Omental fat pad (tissue), 4 donors: ENCODE data around the gene COL3A1. TPM values are rescaled to one million over a fixed set of nuclear protein-coding genes. Genes with fewer than 3 reads are reported as not detected.

Source experiments
- ATAC-seq: fragments of 150-250 bp; one replicate; pipeline ENCODE4 v1.9.1; 2016; ENCODE audit warnings: mild to moderate bottlenecking, moderate library complexity; ENCODE audit not compliant: low FRiP score
- DNase-seq: peaks from one replicate; pipeline ENCODE4 v3.0.0-alpha.2; 2019; ENCODE audit warnings: low spot score
- total RNA-seq, 4 donors: library from RNA; depleted of rRNA; stranded (reverse); fragments of >200 nt; gene quantifications; one replicate each; pipeline ENCODE4 v1.1.0, GENCODE V29; 2016
- TF ChIP-seq, protein P1 (sequence below), 3 donors: fragments of 450-650 bp; IDR thresholded peaks; one replicate each; pipeline ENCODE4 v1.5.1; 2016 to 2017; ENCODE audit warnings: antibody characterized with exemption in 3 of 3, mild to moderate bottlenecking in 3 of 3, moderate library complexity in 2 of 3

COL3A1 gene
- total RNA-seq, 4 donors from 2014 or later = 120 to 340 (median 237) TPM

DNA sequence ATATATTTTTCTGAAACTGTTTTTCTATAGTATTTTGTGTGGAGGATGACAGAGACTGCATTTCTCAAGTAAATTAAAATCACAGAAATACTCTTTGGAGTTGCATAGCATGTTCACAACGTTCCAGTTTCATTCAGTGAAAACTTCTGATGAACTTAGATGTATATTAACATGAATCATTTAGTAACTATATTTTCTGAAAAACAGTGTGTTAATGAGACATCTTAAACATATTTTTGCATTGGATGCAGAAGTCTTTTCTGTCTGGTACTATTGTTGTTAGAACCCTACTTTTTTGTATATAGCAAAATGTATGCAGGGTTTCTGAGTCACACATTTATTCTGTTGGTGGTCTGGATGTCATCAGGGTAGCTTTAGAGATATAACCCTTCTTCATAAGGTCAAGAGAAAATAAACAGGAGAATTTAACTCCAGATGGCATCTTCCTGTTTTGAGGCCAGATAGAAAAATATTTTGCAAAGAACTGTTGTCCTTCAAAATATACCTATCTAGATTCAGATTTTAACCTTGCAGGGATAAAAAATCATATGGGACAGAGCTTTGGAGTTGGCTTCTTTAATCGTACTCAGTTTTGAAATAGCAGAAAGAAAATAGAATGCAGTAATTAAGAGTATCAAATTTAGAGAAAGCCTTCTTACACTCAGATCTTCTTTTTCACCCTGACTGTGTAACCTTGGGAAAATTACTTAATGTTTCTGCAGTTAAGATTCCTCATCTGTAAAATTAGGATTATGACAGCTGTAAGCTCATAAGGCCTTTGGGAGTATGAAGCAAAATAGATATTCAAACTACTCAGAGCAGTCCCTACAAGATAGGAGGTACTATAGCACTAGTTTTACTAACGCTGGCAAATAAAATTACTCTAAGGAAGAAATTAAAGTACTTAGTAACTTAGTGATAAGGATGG is 5.3 kb downstream of the COL3A1 start:
- ATAC-seq = no peak
- DNase-seq = no peak
- TF ChIP-seq, protein P1, sequence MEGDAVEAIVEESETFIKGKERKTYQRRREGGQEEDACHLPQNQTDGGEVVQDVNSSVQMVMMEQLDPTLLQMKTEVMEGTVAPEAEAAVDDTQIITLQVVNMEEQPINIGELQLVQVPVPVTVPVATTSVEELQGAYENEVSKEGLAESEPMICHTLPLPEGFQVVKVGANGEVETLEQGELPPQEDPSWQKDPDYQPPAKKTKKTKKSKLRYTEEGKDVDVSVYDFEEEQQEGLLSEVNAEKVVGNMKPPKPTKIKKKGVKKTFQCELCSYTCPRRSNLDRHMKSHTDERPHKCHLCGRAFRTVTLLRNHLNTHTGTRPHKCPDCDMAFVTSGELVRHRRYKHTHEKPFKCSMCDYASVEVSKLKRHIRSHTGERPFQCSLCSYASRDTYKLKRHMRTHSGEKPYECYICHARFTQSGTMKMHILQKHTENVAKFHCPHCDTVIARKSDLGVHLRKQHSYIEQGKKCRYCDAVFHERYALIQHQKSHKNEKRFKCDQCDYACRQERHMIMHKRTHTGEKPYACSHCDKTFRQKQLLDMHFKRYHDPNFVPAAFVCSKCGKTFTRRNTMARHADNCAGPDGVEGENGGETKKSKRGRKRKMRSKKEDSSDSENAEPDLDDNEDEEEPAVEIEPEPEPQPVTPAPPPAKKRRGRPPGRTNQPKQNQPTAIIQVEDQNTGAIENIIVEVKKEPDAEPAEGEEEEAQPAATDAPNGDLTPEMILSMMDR (IDR thresholded peaks at IDR 0.05) = no peak

DNA sequence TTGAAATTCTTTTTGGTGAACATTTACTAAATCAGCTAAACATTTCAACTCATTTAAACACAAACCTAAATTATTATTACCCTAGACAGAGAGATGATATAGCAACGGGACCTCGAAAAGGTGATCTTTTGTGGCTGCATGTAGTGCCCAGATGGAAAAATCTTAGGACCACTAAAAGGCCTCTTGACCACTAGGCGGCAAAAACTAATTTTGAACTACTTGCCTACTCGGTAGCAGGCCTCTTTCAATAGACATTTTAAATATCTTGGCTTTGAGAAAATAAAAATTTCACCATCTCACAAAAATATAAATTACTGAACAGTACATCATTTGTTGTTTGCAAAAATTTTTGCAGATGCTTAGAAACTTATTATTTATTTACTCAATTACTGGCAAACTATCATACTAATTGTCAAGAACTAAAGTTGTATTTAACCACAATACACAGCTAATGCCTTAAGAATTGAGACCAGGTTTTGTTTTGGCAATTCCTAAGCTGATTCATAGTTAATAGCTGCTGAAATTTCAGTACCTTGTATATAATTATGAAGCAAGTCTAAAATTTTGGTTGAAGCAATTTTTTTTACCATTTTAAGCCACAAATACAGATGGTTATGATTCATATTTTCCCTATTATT is 9.4 kb downstream of the COL3A1 start:
- ATAC-seq (peak; percentile 63), DNase-seq (no peak)
- TF ChIP-seq, protein P1 (IDR thresholded peaks at IDR 0.05) = no peak

DNA sequence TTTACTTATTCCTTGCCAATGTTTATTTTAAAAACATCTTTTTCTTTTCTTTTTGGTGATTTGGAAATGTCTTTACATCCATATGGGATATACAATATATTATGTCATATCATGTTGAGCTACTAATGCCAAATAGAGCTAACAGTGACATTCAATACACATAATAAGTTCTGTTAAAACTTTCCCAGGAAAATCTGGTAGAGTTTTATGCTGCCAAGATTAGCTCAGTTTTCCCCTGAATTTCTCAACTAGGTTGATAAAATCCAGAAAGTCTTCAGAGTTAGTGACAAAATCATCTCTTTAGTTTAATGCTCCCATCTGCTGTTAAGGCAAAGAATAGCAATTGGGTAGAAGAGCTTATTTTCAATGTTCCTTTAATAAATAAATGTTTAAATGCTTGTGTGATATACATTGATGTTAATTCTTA is 9.9 kb downstream of the COL3A1 start:
- no peak for DNase-seq
- TF ChIP-seq, protein P1 (IDR thresholded peaks at IDR 0.05) = no peak
- peak; percentile 46 for ATAC-seq

DNA sequence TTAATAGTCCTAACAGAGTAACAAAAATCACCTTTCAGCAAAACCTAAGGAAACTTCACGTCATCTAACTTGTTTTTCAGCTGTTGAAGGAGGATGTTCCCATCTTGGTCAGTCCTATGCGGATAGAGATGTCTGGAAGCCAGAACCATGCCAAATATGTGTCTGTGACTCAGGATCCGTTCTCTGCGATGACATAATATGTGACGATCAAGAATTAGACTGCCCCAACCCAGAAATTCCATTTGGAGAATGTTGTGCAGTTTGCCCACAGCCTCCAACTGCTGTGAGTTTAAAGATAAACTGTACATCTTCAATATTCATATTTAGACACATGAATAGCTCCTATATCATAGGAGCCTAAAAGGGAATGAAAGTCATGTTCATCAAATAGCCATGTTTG is 10.5 kb downstream of the COL3A1 start:
- ATAC-seq (peak; percentile 79), DNase-seq (no peak)
- TF ChIP-seq, protein P1 (IDR thresholded peaks at IDR 0.05) = no peak

DNA sequence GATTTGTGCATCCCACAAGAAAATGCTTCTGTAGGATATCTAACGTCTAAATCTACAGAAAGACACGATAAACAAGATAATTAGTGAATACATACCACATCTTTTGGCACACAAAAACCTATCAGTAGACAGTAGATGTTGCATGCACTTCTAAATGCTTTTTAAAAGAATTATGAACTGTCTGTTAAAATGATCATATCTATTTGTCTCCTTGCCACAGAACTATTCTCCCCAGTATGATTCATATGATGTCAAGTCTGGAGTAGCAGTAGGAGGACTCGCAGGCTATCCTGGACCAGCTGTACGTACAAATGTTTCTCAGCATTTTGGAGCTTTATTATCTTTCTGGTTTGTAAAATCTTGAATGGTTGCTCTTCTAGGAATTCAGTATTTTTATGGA is 12.7 kb downstream of the COL3A1 start:
- ATAC-seq = peak; percentile 43
- DNase-seq = no peak
- TF ChIP-seq, protein P1 (IDR thresholded peaks at IDR 0.05) = no peak

DNA sequence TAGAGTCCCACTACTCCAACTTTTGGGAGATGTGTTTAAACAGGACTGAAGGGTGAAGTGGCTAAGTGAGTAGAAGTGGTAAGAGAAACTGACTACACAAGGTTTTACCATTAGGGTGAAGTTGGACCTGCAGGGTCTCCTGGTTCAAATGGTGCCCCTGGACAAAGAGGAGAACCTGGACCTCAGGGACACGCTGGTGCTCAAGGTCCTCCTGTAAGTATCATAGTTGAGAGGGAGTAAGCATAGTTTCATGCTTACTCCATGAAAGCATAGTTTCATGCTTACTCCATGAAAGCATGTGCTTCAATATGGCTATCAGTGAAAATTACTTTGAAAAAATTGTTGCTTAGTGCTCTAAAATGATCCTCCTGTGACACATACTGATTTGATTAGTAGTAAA is 19.1 kb downstream of the COL3A1 start:
- no peak for ATAC-seq
- TF ChIP-seq, protein P1 (IDR thresholded peaks at IDR 0.05) = no peak
- no peak for DNase-seq
